K562 (cell line): ENCODE data around the gene KIFC3. TPM values are rescaled to one million over a fixed set of nuclear protein-coding genes. Genes with fewer than 3 reads are reported as not detected.

ENCODE experiments used
- GABPA ChIP-seq: fragments of 200-800 bp; sonication (Bioruptor generic); conservative IDR thresholded peaks from 2 replicates; pipeline ENCODE4 v1.6.1; 2016; ENCODE audit warnings: low read depth, missing genetic modification characterization, missing compliant biosample characterization
- HSF4 ChIP-seq: fragments of 250-450 bp; sonication (Bioruptor Pico); IDR thresholded peaks from 2 replicates; pipeline ENCODE4 v2.1.2; 2022; ENCODE audit warnings: mild to moderate bottlenecking, moderate library complexity, borderline replicate concordance
- KLF6 ChIP-seq: fragments of 250-450 bp; sonication (Bioruptor Pico); IDR thresholded peaks from 2 replicates; pipeline ENCODE4 v1.4.0; 2020; ENCODE audit warnings: mild to moderate bottlenecking, moderate library complexity, borderline replicate concordance
- MECOM ChIP-seq: fragments of 250-450 bp; sonication (Bioruptor Pico); IDR thresholded peaks from 2 replicates; pipeline ENCODE4 v1.8.0; 2022; ENCODE audit warnings: inconsistent platforms
- NCOR1 ChIP-seq: fragments of 450-650 bp; IDR thresholded peaks from 2 replicates; pipeline ENCODE4 v1.6.1; 2016; ENCODE audit warnings: mild to moderate bottlenecking, moderate library complexity
- POLR2AphosphoS2 ChIP-seq: IDR thresholded peaks from 2 replicates; pipeline ENCODE4 v1.6.1; 2012; ENCODE audit warnings: low read length, improper control_type of control experiment
- SAFB ChIP-seq: fragments of 200-400 bp; formaldehyde crosslinking; IDR thresholded peaks from 2 replicates; pipeline ENCODE4 v1.6.1; 2017; ENCODE audit warnings: low read depth, low read length, borderline replicate concordance
- SMC3 ChIP-seq: conservative IDR thresholded peaks from 2 replicates; pipeline ENCODE4 v1.6.1; 2011; ENCODE audit warnings: low read depth, low read length, improper control_type of control experiment; ENCODE audit not compliant: insufficient read depth
- SRSF3 ChIP-seq: fragments of 200-400 bp; formaldehyde crosslinking; IDR thresholded peaks from 2 replicates; pipeline ENCODE4 v1.6.1; 2016; ENCODE audit warnings: mild to moderate bottlenecking, low read length, moderate library complexity; ENCODE audit not compliant: insufficient read depth
- TGIF2 ChIP-seq: sonication (generic); formaldehyde crosslinking; IDR thresholded peaks from 2 replicates; pipeline ENCODE4 v1.8.1; 2022; ENCODE audit warnings: mild to moderate bottlenecking, missing genetic modification reagents, moderate library complexity
- ZBTB17 ChIP-seq: fragments of 450-650 bp; formaldehyde crosslinking; IDR thresholded peaks from 2 replicates; pipeline ENCODE4 v1.4.0; 2020; ENCODE audit warnings: mild to moderate bottlenecking
- ZNF146 ChIP-seq: IDR thresholded peaks from one replicate; pipeline ENCODE4 v1.6.1; 2018; ENCODE audit warnings: missing compliant biosample characterization; ENCODE audit not compliant: unreplicated experiment
- polyA plus RNA-seq, 8 experiments: library from polyadenylated mRNA; depleted of rRNA in 4 of 8; stranded (reverse) in 5 of 8; unstranded in 3 of 8; fragments of >200 nt; fragmentation: Nextera tagmentation in 2 of 8; fragmentation: Illumina TruSeq in 1 of 8; extraction: Ambion mirVana in 2 of 8; extraction: Trizol in 1 of 8; gene quantifications; 2 replicates each; pipeline versions ENCODE4 v1.2.1 to v1.2.3, GENCODE V29; 2011 to 2014; ENCODE audit warnings: inconsistent platforms in 1 of 8, missing spikeins in 1 of 8
- total RNA-seq, 7 experiments: library from RNA; depleted of rRNA in 6 of 7; stranded (reverse); fragments of >200 nt in 6 of 7; fragmentation: Illumina TruSeq in 2 of 7; extraction: Trizol in 2 of 7; gene quantifications; 2 replicates each; pipeline versions ENCODE4 v1.2.1 to v1.2.3, GENCODE V29; 2011 to 2021; ENCODE audit warnings: low replicate concordance in 1 of 7
- TF ChIP-seq, protein P1 (sequence below): sonication (generic); formaldehyde crosslinking; IDR thresholded peaks from 2 replicates; pipeline ENCODE4 v1.8.0; 2022; ENCODE audit warnings: mild to moderate bottlenecking, missing genetic modification reagents
- TF ChIP-seq, protein P2 (sequence below): sonication (generic); formaldehyde crosslinking; IDR thresholded peaks from 2 replicates; pipeline ENCODE4 v1.8.1; 2022; ENCODE audit warnings: missing genetic modification reagents
- TF ChIP-seq, protein P3 (sequence below): fragments of 250-450 bp; sonication (Bioruptor Pico); IDR thresholded peaks from 2 replicates; pipeline ENCODE4 v1.4.0; 2020; ENCODE audit warnings: borderline replicate concordance
- TF ChIP-seq, protein P4 (sequence below): fragments of 250-450 bp; sonication (Bioruptor Pico); IDR thresholded peaks from 2 replicates; pipeline ENCODE4 v1.8.0; 2022; ENCODE audit warnings: moderate library complexity, mild to moderate bottlenecking, inconsistent platforms
- TF ChIP-seq, protein P5 (sequence below): IDR thresholded peaks from 3 replicates; pipeline ENCODE4 v1.6.1; 2011; ENCODE audit warnings: borderline replicate concordance, mild to moderate bottlenecking, moderate library complexity; ENCODE audit not compliant: insufficient read length; ENCODE audit errors: extremely low read depth
- TF ChIP-seq, protein P6 (sequence below), 3 experiments: IDR thresholded peaks in 2 of 3; conservative IDR thresholded peaks in 1 of 3; 2 replicates each; pipeline ENCODE4 v1.5.1; 2011 to 2012; ENCODE audit warnings: low read length in 3 of 3, mild to moderate bottlenecking in 3 of 3, control low read depth in 2 of 3, improper control_type of control experiment in 1 of 3, inconsistent platforms in 1 of 3, low read depth in 1 of 3, mixed read lengths in 1 of 3, moderate library complexity in 1 of 3; ENCODE audit not compliant: insufficient read depth in 2 of 3

Gene KIFC3
- total and polyA plus RNA-seq, 9 of the 15 experiments (the other 6 are each of a cell fraction or from before 2014, with no cell fraction given): 0.23 to 105 (median 26.2) TPM

DNA sequence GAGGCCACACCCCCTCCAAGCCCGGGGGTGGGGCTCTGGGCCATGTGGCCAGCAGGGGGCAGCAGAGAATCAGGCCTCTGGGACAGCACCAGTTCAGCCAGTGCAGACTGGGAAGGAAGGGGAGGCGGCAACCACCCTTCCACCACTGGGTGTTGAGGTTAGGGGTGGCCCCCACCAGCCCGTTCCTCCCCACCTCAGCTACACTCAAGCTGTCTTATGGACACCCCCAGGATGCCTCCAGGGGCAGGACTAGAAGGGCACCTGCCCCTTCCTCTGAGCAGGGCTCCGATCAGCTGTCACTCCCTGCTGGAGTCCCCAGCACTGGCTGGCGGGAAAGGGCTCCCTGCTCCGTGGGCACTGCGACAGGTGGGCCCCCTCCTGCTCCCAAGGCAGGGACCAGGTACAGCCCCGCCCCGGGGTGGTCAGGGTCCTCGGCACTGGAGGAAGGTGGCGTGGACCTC lies 44.9 kb downstream of the KIFC3 start (continued):
- TF ChIP-seq, protein P1, sequence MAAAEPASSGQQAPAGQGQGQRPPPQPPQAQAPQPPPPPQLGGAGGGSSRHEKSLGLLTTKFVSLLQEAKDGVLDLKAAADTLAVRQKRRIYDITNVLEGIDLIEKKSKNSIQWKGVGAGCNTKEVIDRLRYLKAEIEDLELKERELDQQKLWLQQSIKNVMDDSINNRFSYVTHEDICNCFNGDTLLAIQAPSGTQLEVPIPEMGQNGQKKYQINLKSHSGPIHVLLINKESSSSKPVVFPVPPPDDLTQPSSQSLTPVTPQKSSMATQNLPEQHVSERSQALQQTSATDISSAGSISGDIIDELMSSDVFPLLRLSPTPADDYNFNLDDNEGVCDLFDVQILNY (CRISPR knock-in tag): no peak
- TF ChIP-seq TGIF2 (CRISPR knock-in tag) (no peak), HSF4 (no peak), ZBTB17 (CRISPR knock-in tag) (no peak), KLF6 (CRISPR knock-in tag) (no peak), SMC3 (peak; percentile 91), MECOM (no peak), POLR2AphosphoS2 (no peak), ZNF146 (CRISPR knock-in tag) (no peak), SAFB (no peak), SRSF3 (no peak), GABPA (tag) (no peak), NCOR1 (no peak)
- TF ChIP-seq, protein P2, sequence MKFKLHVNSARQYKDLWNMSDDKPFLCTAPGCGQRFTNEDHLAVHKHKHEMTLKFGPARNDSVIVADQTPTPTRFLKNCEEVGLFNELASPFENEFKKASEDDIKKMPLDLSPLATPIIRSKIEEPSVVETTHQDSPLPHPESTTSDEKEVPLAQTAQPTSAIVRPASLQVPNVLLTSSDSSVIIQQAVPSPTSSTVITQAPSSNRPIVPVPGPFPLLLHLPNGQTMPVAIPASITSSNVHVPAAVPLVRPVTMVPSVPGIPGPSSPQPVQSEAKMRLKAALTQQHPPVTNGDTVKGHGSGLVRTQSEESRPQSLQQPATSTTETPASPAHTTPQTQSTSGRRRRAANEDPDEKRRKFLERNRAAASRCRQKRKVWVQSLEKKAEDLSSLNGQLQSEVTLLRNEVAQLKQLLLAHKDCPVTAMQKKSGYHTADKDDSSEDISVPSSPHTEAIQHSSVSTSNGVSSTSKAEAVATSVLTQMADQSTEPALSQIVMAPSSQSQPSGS (CRISPR knock-in tag): no peak
- TF ChIP-seq, protein P3, sequence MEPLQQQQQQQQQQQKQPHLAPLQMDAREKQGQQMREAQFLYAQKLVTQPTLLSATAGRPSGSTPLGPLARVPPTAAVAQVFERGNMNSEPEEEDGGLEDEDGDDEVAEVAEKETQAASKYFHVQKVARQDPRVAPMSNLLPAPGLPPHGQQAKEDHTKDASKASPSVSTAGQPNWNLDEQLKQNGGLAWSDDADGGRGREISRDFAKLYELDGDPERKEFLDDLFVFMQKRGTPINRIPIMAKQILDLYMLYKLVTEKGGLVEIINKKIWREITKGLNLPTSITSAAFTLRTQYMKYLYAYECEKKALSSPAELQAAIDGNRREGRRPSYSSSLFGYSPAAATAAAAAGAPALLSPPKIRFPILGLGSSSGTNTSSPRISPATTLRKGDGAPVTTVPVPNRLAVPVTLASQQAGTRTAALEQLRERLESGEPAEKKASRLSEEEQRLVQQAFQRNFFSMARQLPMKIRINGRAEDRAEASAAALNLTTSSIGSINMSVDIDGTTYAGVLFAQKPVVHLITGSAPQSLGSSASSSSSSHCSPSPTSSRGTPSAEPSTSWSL: no peak
- TF ChIP-seq, protein P4, sequence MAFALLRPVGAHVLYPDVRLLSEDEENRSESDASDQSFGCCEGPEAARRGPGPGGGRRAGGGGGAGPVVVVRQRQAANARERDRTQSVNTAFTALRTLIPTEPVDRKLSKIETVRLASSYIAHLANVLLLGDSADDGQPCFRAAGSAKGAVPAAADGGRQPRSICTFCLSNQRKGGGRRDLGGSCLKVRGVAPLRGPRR (CRISPR knock-in tag): no peak
- TF ChIP-seq, protein P5, sequence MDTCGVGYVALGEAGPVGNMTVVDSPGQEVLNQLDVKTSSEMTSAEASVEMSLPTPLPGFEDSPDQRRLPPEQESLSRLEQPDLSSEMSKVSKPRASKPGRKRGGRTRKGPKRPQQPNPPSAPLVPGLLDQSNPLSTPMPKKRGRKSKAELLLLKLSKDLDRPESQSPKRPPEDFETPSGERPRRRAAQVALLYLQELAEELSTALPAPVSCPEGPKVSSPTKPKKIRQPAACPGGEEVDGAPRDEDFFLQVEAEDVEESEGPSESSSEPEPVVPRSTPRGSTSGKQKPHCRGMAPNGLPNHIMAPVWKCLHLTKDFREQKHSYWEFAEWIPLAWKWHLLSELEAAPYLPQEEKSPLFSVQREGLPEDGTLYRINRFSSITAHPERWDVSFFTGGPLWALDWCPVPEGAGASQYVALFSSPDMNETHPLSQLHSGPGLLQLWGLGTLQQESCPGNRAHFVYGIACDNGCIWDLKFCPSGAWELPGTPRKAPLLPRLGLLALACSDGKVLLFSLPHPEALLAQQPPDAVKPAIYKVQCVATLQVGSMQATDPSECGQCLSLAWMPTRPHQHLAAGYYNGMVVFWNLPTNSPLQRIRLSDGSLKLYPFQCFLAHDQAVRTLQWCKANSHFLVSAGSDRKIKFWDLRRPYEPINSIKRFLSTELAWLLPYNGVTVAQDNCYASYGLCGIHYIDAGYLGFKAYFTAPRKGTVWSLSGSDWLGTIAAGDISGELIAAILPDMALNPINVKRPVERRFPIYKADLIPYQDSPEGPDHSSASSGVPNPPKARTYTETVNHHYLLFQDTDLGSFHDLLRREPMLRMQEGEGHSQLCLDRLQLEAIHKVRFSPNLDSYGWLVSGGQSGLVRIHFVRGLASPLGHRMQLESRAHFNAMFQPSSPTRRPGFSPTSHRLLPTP: no peak
- TF ChIP-seq, protein P6, sequence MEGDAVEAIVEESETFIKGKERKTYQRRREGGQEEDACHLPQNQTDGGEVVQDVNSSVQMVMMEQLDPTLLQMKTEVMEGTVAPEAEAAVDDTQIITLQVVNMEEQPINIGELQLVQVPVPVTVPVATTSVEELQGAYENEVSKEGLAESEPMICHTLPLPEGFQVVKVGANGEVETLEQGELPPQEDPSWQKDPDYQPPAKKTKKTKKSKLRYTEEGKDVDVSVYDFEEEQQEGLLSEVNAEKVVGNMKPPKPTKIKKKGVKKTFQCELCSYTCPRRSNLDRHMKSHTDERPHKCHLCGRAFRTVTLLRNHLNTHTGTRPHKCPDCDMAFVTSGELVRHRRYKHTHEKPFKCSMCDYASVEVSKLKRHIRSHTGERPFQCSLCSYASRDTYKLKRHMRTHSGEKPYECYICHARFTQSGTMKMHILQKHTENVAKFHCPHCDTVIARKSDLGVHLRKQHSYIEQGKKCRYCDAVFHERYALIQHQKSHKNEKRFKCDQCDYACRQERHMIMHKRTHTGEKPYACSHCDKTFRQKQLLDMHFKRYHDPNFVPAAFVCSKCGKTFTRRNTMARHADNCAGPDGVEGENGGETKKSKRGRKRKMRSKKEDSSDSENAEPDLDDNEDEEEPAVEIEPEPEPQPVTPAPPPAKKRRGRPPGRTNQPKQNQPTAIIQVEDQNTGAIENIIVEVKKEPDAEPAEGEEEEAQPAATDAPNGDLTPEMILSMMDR (IDR thresholded peaks at IDR 0.05 in 2 of 3, conservative IDR thresholded peaks at IDR 0.05 in 1 of 3; ENCODE audit: insufficient read depth in 2 of 3, low read depth in 1 of 3, low read length in 3 of 3): peak; percentile 94 to 97 (median 95)
